Activated T-cell treated with anti-CD3 and anti-CD28 coated beads for 24 hours (primary cell): Measurements from ENCODE around the gene MAPK11.

Source experiments
- DNase-seq: peaks from one replicate; pipeline ENCODE4 v3.0.0-alpha.2; 2020; ENCODE audit warnings: low read depth

Gene MAPK11

DNA sequence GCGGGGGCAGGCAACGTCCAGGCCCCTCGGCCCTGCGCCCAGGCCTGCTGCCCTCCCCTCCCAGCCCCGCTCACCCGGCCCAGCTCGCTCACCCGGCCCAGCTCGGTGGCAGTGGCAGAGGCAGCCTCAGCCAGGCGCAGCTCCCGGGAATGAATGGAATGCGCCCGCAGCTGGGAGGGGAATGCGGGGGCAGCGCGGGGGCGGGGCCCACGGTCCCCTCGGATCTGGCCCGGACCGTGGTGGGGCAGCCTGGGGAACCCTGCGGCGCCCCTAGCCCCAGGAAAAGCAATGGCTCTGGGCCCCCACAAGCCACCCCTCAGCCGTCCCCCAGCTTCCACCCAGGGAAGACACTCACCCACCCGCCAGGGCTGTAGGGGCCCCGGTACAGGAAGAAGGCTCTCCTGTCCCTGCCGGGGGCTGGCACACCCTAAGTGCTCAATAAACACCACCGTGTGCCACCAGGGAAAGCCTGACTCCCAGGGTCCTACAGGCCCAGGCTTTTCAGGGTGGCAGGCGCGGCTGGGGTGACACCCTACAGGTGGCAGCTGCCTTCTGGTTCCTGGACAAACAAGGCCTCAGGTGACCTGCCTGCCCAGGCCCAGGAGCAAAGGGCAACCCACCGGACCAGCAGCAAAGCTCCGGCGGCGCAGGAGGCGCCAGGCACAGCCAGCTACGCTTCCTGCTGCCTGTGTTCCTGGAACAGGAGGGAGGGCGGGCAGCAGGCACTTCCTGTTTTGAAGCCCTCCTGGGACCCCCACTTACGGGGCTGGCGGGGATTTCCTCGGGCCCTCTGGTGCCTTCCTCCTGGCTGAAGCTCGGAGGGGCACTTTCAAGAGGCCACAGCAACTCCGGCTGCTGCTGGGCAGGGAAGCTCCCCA lies 23.5 kb upstream of the MAPK11 start:
- no peak for DNase-seq

GRCh38 chr22:50292643-50293440 lies 22.7 kb upstream of the MAPK11 start:
- no peak for DNase-seq

DNA sequence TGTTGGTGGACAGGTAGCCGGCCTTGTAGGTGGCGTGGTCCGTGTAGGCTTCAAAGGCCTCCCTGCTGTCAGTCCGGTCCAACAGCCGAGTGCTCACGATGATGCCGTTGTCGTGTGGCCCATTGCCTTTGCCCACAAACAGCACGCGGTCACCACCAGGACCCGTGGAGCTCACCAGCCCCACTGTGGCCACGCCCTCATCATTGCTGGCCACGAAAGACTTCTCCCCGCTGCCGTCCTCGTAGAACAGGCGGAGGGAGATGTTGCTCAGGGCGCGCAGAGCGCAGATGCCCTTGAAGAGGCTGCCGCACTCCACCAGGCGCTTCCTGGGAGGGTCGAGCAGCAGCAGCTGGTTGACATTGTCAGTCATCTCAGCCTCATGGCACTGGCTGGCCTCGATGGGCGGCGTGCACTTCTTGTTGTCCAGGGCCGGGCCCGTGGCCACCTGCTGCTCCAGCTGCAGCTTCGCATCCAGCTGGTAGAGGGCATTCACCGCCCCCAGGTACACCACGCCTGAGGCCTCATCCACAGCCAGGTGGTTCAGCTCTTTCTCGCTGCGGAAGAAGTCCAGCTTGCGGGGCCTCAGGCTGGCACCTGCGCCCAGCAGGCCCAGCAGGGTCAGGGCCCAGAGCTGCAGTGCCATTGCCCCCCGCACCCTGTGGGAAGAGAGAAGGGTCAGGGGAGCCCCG lies 19.9 kb upstream of the MAPK11 start:
- no peak for DNase-seq

- no peak for DNase-seq
Measured at GRCh38 chr22:50289151-50289941, 19.2 kb upstream of the MAPK11 start.

DNA sequence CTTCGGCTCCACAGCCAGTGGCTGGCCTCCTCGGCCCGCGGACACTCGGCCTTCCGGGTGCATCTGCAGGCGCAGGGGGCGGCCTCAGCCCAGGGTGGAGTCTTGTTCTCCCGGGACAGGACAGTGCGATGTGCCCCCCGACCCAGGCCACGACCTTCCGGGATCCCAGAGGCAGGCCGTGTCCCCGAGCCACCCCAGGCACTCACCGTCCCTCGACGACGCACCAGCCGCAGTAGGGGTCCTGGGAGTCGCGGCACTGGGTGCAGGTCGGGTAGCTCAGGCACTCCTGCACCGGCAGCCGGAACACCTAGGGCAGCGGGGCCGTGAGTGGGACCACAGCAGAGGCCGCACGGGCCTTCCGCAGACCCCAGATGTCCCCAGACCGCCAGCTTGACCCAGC lies 17.6 kb upstream of the MAPK11 start:
- DNase-seq, result no peak

GRCh38 chr22:50286701-50287318 lies 16.6 kb upstream of the MAPK11 start:
- no peak for DNase-seq

DNA sequence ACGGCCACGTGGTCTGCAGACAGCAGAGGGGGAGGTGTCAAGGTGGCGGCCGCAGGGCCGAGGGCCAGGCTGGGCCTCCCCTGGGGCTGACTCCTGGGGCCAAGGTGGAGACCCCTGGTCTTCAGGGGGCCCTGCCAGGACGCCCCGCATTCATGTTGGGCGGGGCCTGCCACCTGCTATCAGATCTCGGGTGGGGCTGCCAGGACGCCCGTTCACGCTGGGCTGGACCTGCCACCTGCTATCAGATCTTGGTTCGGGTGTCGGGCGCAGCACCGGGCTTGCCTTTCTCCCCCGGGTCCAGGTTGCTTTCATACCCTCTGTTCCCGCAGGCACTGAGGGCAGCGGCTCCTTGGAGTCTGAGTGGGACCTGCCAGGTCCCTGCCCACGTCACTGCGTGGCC lies 16.1 kb upstream of the MAPK11 start:
- DNase-seq, result no peak

DNA sequence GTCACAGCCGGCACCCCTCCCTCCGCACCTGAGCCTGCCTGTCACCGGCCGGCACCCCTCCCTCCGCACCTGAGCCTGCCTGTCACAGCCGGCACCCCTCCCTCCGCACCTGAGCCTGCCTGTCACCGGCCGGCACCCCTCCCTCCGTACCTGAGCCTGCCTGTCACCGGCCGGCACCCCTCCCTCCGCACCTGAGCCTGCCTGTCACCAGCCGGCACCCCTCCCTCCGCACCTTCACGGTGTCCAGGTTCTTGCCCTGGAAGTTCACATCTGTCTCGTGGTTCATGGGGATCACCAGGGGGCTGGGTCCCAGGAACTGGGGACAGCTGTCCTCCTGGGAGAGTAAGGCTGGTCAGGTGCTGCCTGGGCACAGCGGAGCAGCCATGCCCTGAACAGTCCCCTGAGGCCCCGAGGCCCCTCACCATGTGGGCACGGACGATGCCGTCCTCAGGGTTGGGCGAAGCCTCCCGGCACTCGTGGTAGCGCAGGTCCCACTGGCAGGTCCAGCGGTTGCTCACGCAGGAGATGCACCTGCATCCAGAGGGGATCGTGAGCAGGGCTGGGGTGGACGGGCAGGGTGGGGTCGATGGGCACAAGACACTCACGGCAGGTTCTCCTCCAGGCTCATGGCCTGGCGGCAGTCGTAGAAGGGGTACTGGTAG lies 15.5 kb upstream of the MAPK11 start:
- no peak for DNase-seq

DNA sequence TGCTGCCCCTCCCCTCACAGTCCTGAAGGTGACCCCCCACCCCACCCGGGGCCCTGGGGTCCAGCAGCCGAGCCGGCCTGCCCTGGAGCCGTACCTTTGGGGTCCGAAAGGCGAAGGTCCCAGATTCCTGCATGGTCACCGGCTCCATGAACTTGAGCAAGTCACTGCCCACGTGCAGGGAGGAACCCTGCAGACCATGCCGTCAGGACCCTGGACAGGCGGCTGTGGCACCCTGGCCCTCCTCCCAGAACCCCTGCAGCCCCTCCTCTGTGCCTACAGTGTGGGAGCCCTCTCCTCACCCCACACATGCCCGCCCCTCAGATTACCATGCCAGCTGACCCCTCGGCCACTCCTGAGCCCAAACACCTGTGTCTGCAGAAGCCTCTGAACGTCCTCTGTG lies 14.3 kb upstream of the MAPK11 start:
- no peak for DNase-seq

GRCh38 chr22:50283821-50284220 lies 13.6 kb upstream of the MAPK11 start:
- DNase-seq, result no peak

DNA sequence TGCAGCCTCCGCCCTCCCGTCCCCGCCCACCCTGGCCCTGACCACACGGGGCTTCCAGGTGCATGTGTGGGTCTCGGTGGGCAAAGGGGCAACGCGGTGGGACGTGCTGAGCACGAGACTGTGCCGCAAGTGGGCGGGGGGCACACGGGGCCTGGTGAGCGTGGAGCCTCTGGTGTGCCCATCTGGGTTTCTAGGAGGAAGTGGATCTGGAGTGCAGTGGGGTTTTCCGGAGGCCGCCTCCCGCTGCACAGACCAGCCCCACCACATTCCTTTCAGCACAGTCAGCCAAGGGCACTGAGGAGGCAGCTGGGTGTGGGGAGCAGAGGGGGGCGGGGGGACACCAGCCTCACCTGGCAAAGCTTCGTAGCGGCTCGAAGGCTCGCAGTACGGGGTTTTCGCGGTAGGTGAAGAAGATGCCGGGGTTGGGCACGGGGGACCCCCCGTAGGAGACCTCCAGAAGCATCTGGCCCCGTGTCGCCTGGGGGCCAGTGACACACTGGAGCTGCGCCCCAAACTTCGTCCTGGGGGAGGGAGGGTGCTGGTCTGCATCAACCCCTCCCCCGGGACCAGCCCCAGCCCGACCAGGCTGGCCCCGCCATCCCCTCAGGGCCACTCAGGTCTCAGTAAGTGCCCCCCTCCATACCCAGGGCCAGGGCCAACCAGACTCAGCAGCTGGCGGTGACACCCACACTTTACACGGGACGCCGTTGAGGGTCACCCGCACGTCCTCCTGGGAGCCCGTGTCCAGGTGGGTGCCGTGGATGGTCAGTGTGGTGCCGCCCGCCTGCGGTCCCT lies 12.4 kb upstream of the MAPK11 start:
- no peak for DNase-seq

DNA sequence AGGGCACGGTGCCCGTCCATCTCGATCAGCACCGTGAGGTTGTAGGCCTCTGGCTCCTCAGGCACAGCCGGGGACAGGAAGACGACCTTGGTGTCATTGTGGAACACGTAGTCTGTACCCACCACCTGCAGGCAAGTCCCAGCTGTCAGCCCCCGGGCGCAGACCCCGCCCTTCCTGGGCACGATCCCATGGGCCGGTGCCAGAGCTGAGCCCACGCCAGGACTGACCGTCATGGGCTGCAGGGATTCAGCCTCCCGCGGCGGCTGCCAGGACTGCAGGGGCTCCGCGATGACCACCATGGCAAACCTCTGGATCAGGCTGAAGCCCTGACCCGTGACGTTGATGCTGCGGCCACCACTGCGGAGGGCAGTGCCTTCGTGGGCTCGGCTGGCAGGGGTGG lies 11.8 kb upstream of the MAPK11 start:
- no peak for DNase-seq

- no peak for DNase-seq
Measured at GRCh38 chr22:50281384-50281760, 11.2 kb upstream of the MAPK11 start.

- DNase-seq, result no peak
Measured at GRCh38 chr22:50280708-50281383, 10.7 kb upstream of the MAPK11 start.

- DNase-seq, result no peak
Measured at GRCh38 chr22:50280022-50280707, 10.0 kb upstream of the MAPK11 start.

GRCh38 chr22:50278956-50279619 lies 8.9 kb upstream of the MAPK11 start:
- DNase-seq, result no peak

GRCh38 chr22:50278461-50278860 lies 8.3 kb upstream of the MAPK11 start:
- DNase-seq, result no peak

DNA sequence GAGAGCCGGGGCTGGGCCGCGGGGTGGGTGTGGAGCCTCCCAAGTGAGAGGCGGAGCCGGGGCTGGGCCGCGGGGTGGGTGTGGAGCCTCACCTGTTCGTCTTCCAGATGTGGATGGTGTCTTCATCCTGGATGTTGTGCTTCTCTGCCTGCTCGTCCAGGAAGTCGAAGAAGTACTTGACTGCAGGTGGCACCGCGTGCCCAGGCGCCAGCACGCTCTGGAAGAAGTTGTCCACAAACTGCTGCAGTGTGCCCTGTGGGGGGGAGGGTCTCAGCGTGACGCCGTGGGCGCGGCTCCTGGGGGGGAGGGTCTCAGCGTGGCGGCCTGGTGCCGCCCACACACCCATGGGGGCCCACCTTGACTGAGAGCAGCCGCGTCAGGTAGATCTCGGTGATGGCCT lies 7.6 kb upstream of the MAPK11 start:
- DNase-seq, result no peak
